Mucosa of descending colon (tissue), 3 donors: ENCODE data around the gene PROX2. TPM values are rescaled to one million over a fixed set of nuclear protein-coding genes. Genes with fewer than 3 reads are reported as not detected.

ENCODE experiments used
- ATAC-seq: fragments of 200-7000 bp; cut with Tn5 transposase; one replicate; pipeline ENCODE4 v1.9.1; 2020; ENCODE audit warnings: mild to moderate bottlenecking, moderate library complexity
- DNase-seq, 3 donors: peaks; one replicate each; pipeline ENCODE4 v3.0.0-alpha.2; 2020
- H3K36me3 ChIP-seq: fragments of 200-600 bp; one replicate; pipeline ENCODE4 v1.8.0; 2021; ENCODE audit warnings: low read depth, mild to moderate bottlenecking
- H3K4me1 ChIP-seq: fragments of 200-600 bp; one replicate; pipeline ENCODE4 v1.8.0; 2021; ENCODE audit warnings: low read depth, mild to moderate bottlenecking
- H3K4me3 ChIP-seq: fragments of 200-600 bp; one replicate; pipeline ENCODE4 v1.8.0; 2021; ENCODE audit warnings: mild to moderate bottlenecking
- H3K9me3 ChIP-seq: fragments of 200-600 bp; one replicate; pipeline ENCODE4 v1.8.0; 2021; ENCODE audit warnings: mild to moderate bottlenecking
- CTCF ChIP-seq: fragments of 200-600 bp; IDR thresholded peaks from one replicate; pipeline ENCODE4 v1.8.0; 2022; ENCODE audit warnings: antibody characterized with exemption, mild to moderate bottlenecking
- intact Hi-C, 2 donors: fragments of 100-400 bp; cut with DNase I in 1 of 2; cut with micrococcal nuclease in 1 of 2; formaldehyde crosslinking; loops; one replicate each; pipeline versions ENCODE4 v1.11.0 to v1.11.1; 2022; cut with DNase I, micrococcal nuclease
- total RNA-seq, 3 donors: library from RNA; stranded (reverse); fragmentation: NEBNext Ultra II Directional in 2 of 3; extraction: Animal tissue kit (Norgen Biotek cat#: 25700) in 2 of 3; gene quantifications; one replicate each; pipeline versions ENCODE4 v1.2.1 to v1.2.4, GENCODE V29; 2021 to 2023
- donor health status: DM: no; HTN: no; CAD: no; lungs with moderate emphysema.
- donor health status: DM: no; HTN: no; CAD: no.
- donor health status: DM: no; HTN: yes; CAD: no.

PROX2 gene
- total RNA-seq, 3 donors from 2014 or later: 0.07 to 0.09 TPM; not detected in 1

- H3K4me3 ChIP-seq: no peak overlapping the region
- TF ChIP-seq CTCF: peak; percentile 76
- H3K36me3 ChIP-seq: no peaks in the 10 kb centered on the region
- DNase-seq (peak; percentile 87 to 99 (median 94)), ATAC-seq (peak; percentile 95)
- intact Hi-C loops: loop anchor here in 1 of 2 donors (5.0 kb wide), 1 partner anchor 46 kb away; no protein-coding TSS in a partner anchor
- H3K9me3 ChIP-seq: no peaks in the 10 kb centered on the region
- H3K4me1 ChIP-seq: peaks cover 4% of the 10 kb centered on the region
These were observed 14.8 kb downstream of the PROX2 start for GRCh38 chr14:74860899-74861733.

DNA sequence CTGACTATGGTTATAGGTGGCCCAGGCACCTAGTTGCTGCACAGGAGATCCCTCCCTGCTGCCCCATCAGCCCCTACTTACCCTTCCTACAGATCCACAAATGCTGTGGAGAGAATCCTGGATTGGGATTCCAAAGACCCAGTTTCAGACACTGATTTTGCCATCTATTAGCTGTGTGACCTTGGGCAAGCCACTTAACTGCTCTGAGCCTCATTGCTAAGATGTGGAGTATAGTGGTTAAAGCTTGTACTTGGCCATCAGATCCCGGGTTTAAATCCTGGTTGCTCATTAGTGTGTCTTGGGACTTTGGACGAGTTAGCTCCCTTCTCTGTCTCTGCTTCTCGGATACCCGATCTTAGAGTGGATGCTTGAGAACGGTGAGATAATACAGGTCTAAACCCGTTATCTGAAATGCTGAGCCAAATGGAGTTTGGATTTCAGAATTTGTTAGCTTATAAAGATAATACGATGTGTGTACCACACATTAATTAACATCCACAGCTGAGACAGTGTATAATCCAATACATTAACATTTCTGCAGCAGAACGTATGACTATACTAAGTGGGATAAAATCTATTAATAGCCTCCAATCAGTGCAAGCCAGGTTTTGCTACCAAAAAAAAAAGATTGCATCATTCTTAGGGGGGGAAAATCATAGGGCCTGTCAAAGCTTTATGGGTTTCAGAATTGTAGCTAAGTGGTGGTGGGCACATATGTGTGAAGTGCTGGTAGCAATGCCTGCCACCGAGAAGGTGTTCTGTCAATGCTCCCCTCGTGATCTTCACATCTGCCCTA, 16.0 kb downstream of the PROX2 start:
- Histone ChIP-seq H3K4me3 (no peak overlapping the region), H3K36me3 (no peaks in the 10 kb centered on the region), H3K4me1 (peaks cover 4% of the 10 kb centered on the region), H3K9me3 (no peaks in the 10 kb centered on the region)
- DNase-seq (no peak), ATAC-seq (no peak)
- TF ChIP-seq CTCF: no peak
- intact Hi-C loops: loop anchor here (5.0 kb wide), 2 partner anchors 42 to 47 kb away; no protein-coding TSS in a partner anchor

DNA sequence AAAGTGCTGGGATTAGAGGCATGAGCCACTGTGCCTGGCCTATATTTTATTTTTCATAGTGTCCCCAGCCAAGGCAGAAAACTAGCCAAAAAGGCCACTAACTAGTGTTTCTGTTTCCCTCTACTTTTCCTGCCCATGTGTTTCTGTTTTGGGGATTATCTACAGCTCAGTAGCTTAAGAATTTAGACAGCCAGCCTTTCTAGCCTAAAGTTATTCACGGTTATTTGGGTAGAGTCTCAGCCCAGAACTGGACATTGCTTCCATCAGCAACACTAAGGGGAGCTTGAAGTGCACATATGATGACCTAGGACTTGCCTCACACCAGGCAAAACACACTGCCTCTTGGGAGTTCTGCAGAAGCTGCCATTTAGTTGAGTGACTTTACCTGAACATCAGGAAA, 17.9 kb downstream of the PROX2 start:
- no peaks in the 10 kb centered on the region for H3K36me3 ChIP-seq
- DNase-seq: no peak
- H3K4me1 ChIP-seq: peaks cover 11% of the 10 kb centered on the region
- H3K9me3 ChIP-seq: no peaks in the 10 kb centered on the region
- no peak overlapping the region for H3K4me3 ChIP-seq
- no peak for TF ChIP-seq CTCF
- intact Hi-C loops: loop anchor here in 1 of 2 donors (5.0 kb wide), 1 partner anchor 44 kb away; no protein-coding TSS in a partner anchor
- no peak for ATAC-seq

DNA sequence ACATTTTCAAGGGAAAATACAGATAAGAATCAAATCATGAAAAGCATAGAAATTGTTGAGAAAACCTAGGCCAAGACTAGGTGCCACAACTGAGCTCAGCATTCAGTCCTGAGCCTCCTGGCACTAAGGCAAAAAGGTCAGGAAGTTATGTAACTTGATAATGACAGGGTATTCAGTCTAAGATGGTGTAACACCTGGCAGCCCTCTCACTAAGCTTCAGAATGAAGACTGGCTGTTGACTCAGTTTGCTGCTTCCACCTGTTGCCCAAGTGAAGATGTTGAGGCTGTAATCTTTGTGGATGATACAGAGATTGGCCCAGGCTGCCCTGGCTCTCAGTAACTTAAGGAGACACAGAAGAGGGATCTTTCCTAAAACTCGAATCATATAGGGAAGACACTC, 19.6 kb downstream of the PROX2 start:
- no peak for DNase-seq
- no peaks in the 10 kb centered on the region for H3K36me3 ChIP-seq
- no peaks in the 10 kb centered on the region for H3K9me3 ChIP-seq
- no peak for TF ChIP-seq CTCF
- intact Hi-C loops: loop anchor here in 1 of 2 donors (5.0 kb wide), 1 partner anchor 46 kb away; no protein-coding TSS in a partner anchor
- H3K4me1 ChIP-seq: peaks cover 11% of the 10 kb centered on the region
- no peak overlapping the region for H3K4me3 ChIP-seq
- ATAC-seq: no peak

- Histone ChIP-seq H3K4me3 (no peak overlapping the region), H3K36me3 (no peaks in the 10 kb centered on the region), H3K9me3 (no peaks in the 10 kb centered on the region), H3K4me1 (peaks cover 11% of the 10 kb centered on the region)
- TF ChIP-seq CTCF: no peak
- ATAC-seq: no peak
- intact Hi-C loops: loop anchor here in 1 of 2 donors (5.0 kb wide), 1 partner anchor 46 kb away; no protein-coding TSS in a partner anchor
- DNase-seq: no peak
These were observed 20.0 kb downstream of the PROX2 start for GRCh38 chr14:74855945-74856344.
